ENCODE measurements around the gene TMEM240.
A peak's percentile ranks its signal among the peaks of the same experiment; 100 is the strongest.
"Not testable (repeated sequence)": the region's sequence is repeated elsewhere in the genome, so short reads cannot be mapped to it uniquely, and the experiment has no call there.

TMEM240 gene

DNA sequence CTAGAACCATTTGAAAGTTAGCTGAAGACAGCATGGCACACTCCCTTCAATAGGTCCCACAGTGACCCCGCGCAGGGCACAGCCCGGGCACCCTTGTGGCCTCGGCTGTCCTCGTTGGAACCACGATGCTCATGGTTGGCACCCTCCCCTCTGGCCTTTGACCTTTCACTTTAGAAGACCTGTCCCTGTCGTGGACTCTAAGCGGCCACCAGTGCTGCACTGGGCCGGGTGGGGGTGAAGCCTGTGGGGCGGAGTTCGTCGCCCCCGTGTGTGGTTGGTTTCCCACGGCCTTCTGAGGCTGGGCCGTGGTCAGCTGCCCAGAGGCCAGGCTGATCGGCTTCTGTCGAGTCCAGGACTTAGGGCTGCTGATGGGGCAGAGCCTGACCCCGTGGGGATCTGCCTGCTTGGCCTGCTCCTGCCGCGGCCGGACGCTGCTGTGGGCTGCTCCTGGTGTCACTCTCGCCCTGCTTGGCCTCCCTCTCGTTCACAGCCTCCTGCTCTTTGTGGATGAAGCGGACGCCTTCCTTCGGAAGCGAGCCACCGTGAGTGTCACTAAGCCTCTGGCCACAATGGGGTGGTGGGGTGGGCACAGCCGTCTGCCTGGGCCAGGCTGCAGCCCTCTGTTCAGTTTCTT, 15.6 kb downstream of the TMEM240 start:
- not testable (repeated sequence) for DNase-seq (ENCODE audit: low read depth in 2 of 2)

- DNase-seq (ENCODE audit: low read depth in 2 of 2), result not testable (repeated sequence)
Measured at GRCh38 chr1:1523651-1524050, 16.8 kb downstream of the TMEM240 start.

DNA sequence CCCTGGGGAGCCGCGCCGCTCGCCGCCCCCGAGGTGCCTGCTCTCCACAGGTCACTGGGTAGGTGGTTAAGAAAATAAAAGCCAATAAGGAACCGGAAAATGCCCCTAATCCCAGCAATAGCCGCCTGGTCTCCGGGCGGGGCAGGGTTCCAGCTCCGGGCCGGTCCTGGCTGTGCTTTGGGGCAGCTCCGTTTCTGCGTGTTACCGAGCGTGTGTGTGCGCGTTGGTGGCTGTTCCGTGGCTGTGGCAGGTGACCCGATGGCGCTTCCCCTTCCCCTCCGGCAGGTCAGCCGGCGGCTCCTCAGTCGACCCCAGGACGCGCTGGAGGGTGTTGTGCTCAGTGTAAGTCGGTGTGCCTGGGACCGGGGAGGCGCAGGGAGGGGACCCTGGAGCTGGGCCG, 17.2 kb downstream of the TMEM240 start:
- not testable (repeated sequence) for DNase-seq (ENCODE audit: low read depth in 2 of 2)

DNA sequence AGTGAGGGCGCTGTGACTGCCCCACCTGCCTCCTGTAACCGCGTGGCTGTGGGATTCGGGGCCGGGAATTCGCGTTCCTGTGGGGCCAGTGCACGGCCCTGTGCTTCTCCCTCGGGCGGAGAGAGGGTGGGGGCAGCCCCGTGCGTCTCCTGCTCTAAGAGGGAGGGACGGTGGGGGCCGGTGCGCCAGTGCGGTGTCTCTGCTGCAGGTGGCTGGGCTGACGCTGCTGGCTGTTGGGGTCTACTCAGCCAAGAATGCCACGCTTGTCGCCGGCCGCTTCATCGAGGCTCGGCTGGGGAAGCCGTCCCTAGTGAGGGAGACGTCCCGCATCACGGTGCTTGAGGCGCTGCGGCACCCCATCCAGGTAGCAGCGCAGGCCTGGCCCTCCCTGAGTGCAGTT, 17.9 kb downstream of the TMEM240 start:
- DNase-seq (ENCODE audit: low read depth in 2 of 2), result not testable (repeated sequence)

- no peak for DNase-seq (ENCODE audit: low read depth in 2 of 2)
Measured at GRCh38 chr1:1521331-1521730, 19.1 kb downstream of the TMEM240 start.

DNA sequence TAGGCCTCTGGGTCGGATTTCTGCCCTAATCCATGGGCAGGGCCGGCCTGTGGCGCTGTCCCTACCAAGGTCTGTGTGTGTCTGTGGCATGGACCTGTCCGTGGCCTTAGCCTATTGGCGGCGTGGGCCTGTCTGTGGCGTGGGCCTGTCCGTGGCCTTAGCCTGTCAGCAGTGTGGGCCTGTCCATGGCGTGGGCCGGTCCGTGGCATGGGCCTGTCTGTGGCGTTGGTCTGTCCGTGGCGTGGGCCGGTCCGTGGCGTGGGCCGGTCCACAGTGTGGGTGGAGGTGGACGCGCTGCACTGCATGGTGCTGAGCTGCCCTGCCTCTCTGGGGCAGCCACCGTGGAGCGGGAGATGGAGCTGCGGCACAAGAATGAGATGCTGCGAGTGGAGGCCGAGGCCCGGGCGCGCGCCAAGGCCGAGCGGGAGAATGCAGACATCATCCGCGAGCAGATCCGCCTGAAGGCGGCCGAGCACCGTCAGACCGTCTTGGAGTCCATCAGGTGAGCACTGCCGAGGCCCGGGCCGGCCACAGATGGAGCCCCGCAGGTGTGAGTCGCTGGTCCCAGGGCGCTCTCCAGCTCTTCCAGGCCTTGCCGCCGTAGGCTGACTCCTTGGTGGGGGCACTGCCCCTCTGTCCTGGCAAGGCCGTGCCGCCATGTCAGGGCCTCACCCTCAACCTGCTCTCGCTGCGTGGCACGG, 20.5 kb downstream of the TMEM240 start:
- not testable (repeated sequence) for DNase-seq (ENCODE audit: low read depth in 2 of 2)

DNA sequence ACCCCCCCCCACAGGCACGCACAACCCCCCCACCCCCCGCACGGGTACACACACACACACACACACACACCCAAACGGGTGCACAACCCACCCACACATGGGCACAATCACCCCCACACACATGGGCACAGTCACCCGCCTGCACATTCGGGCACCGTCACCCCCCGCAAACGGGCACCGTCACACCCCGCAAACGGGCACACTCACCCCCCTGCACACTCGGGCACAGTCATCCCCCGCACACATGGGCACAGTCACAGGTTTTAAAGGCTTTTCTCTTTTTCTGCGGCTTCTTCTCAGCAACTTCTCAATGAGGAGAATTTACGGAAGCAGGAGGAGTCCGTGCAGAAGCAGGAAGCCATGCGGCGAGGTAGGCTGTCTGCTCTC, 21.8 kb downstream of the TMEM240 start:
- not testable (repeated sequence) for DNase-seq (ENCODE audit: low read depth in 2 of 2)

DNA sequence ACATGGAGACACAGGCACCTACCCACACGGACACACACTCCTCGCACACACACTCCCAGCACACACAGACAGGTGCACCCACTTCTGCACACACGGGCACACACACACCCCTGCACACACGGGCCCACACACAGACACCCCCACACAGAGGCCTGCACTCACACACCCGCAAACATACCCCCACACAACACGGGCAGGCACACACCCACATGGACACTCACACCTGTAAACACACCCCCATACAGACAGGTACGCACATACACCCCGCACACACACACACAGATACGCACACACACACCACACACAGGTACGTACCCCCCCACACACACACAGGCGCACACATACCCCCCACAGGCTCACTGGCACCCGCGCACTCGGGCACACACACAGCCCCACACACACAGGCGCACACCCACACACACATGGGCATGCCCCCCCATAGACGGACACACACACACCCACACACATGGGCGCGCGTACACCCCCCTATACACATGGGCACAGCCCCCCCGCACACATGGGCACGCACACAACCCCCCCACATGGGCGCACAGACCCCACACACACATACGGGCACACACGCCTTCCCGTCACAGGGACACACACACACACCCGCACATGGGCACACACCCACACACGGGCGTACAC, 22.3 kb downstream of the TMEM240 start:
- DNase-seq (ENCODE audit: low read depth in 2 of 2), result no peak

DNA sequence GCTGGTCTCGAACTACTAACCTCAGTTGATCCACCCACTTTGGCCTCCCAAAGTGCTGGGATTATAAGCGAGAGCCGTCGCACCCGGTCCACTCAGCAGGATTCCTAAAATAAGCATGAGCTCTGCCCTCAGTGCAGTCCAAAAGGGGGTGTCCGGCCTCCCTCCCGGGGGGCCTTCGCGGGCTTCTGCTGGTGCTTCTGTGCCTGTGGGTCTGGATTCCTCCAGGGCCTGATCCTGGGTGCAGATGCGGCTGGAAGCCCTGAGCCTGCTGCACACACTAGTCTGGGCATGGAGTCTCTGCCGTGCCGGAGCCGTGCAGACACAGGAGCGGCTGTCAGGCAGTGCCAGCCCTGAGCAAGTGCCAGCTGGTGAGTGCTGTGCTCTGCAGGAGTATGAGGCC, 23.5 kb downstream of the TMEM240 start:
- not testable (repeated sequence) for DNase-seq (ENCODE audit: low read depth in 2 of 2)

DNA sequence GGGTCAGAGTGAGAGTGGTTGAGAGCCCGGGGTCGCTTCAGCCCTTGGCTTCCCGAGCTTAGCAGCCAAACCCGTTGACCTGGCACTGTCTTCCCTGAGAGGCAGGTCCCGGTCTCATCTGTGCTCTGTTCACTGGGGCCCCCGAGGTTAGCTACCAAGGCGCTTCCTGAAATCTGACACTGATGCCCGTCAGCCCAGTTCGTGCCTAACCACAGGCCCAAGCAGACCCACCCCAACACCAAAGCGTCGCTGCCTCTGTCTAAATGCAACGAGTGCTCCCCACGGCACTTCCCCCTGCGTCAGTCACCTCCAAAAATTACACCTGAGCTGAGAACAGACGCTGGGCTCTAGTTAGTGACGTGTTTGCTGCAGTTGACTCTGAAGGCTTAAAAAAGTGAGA, 26.0 kb downstream of the TMEM240 start:
- DNase-seq (ENCODE audit: low read depth in 2 of 2), result not testable (repeated sequence)

DNA sequence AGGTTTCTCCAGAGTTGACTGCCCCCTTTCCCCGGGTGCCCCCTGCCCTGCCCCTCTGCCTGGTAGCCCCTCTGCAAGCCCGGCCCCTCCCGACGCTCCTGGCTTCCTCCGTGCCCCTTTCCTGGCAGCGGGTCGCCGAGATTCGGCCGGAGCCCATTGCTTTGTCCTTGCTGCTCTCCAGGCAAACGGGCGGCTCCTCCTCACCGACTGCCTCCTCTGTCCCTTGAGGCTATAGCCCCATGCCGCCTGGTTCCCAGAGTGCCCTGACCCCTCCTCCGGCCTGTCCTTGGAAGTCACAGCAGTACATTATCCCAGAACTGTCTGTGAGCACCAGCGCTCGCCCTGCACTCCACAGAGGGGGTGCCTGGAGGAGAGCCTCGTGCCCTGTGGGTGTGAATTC, 26.7 kb downstream of the TMEM240 start:
- DNase-seq (ENCODE audit: low read depth in 2 of 2), result not testable (repeated sequence)

GRCh38 chr1:1512425-1512824, 28.0 kb downstream of the TMEM240 start:
- not testable (repeated sequence) for DNase-seq (ENCODE audit: low read depth in 2 of 2)

- DNase-seq (ENCODE audit: low read depth in 2 of 2), result peak; percentile 91 to 97
Measured at GRCh38 chr1:1511533-1512285, 28.7 kb downstream of the TMEM240 start, which contains the start of gene ATAD3A. ATAD3A (plus strand) TSS chr1:1512162; CDS start chr1:1512269, 107 bp downstream.

DNA sequence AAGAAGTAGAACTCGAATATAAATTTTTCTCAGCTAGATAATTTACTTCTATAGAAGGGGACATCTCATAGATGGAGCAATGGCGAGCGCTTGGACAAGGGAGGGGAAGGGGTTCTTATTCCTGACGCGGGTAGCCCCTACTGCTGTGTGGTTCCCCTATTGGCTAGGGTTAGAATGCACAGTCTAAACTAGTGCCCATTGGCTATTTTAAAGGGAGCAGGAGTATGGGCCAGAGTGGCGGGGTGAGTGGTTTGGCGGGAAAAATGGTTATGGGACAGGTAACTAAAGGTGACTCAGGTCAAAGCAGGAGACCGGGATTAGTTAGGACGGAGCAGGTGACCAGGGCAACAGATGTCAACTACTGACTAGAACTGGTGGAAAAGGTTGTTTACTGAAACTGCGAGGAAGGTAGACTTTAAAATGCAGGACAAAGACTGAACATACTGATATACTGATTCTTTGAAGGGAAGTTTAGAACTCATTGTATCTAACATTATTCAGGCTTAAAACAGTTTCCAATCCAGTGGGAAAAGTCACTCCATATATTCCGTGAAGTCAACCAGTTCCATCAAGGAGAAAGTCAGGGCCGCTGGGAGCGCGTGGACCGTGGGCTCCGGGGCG, 29.4 kb downstream of the TMEM240 start:
- DNase-seq (ENCODE audit: low read depth in 2 of 2), result no peak

GRCh38 chr1:1509465-1509850, 31.0 kb downstream of the TMEM240 start:
- DNase-seq (ENCODE audit: low read depth in 2 of 2), result not testable (repeated sequence)

- DNase-seq (ENCODE audit: low read depth in 2 of 2), result not testable (repeated sequence)
Measured at GRCh38 chr1:1508775-1509464, 31.5 kb downstream of the TMEM240 start.

- DNase-seq (ENCODE audit: low read depth in 2 of 2), result no peak
Measured at GRCh38 chr1:1507305-1507704, 33.1 kb downstream of the TMEM240 start.

- DNase-seq (ENCODE audit: low read depth in 2 of 2), result not testable (repeated sequence)
Measured at GRCh38 chr1:1505801-1506200, 34.6 kb downstream of the TMEM240 start.

GRCh38 chr1:1505366-1505798, 35.0 kb downstream of the TMEM240 start:
- DNase-seq (ENCODE audit: low read depth in 2 of 2), result peak in 1 of 2 donors; percentile 10

DNA sequence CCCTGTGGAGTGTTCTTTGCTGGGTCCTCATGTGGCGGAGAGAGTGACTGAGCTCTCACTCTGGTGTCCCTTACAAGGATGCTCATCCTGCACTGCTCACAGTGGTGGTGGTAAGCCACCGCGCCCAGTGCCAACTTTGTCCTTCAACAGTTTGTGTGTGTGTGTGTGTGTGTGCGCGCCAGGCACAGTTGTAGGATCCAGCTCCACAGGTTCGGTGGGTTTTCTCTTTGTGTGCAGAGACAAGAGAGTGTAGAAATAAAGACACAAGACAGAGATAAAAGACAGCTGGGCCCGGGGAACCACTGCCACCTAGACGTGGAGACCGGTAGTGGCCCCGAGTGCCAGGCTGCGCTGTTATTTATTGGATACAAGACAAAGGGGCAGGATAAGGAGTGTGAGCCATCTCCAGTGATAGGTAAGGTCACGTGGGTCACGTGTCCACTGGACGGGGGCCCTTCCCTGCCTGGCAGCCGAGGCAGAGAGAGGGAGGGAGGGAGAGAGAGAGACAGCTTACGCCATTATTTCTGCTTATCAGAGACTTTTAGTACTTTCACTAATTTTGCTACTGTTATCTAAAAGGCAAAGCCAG, 35.6 kb downstream of the TMEM240 start:
- DNase-seq (ENCODE audit: low read depth in 2 of 2), result peak; percentile 45 to 47
